GM18951 (cell line): Measurements from ENCODE around the gene SRMS.

Experiments used
- POLR2A ChIP-seq: IDR thresholded peaks from 4 replicates; pipeline ENCODE4 v1.6.1; 2011; ENCODE audit warnings: mild to moderate bottlenecking; ENCODE audit not compliant: insufficient read length, insufficient read depth; ENCODE audit errors: extremely low read depth
- in situ Hi-C: fragments of 300-500 bp; cut with MboI; formaldehyde crosslinking; loops from one replicate; pipeline ENCODE4 v1.12.0; 2022; ENCODE audit warnings: low sequenced_read_pairs, mixed read lengths, inconsistent platforms; ENCODE audit not compliant: unreplicated experiment

SRMS gene

DNA sequence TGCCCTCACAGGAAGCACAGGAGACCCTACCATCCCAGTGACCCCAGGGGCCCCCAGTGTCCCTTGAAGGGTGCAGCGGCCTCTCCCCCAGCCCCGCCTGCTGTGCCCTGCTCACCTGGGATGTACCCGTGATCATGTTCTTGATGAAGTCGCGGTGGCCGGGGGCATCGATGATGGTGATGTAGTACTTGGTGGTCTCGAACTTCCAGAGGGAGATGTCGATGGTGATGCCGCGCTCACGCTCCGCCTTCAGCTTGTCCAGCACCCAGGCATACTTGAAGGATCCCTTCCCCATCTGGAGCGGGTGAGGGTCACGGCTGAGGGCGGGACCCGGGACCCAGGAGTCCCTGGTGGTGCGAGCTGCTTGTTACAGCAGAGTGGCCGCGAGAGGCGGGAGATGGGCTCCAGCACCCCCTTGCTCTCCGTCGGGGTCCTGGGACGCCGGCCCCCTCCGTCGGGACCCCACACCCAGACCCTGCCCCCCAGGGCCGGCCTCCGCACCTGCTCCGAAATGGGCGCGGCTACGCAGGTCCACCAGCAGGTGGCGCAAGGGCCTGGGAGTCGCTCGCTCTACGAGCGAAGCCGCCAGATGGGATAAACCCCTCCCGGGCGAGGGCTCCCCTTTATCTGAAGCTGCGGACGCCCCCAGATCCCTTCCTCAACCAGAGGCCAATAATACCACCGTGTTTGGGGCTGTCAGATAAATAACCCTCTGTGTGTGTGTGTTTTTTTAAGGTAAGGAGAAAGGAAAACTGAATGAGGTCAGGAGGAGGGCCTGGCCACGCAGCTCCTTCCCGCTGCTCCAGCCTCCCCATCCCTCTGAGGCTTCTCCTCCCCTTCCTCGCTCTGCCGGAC, 51.6 kb downstream of the SRMS start:
- in situ Hi-C loops, result no loop called here
- TF ChIP-seq POLR2A, result no peak

DNA sequence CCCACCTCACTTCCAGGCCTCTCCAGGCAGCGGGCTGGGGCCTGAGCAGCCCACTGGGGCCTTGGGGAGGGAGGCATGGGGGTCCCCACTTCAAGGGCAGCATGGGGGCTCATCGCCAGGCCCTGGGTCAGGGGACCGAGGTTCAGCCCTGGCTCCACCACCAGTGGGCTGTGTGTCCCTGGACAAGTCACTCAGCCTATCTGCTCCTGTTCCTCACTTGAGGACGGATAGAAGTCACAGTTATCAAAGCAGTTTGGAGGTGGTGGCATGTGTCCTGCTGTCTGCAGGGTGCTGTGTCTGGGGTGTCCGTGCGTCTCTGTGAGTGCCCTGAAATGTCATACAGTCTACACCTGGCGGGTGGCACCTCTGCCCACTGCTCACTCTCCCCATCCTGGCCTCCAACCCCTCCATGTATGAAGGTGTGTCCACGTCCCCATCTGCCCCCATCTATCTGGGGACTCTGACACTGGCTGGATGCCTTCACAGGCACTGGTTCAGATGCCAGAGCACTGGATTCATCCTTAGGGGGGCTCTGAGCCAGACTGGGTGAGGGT, 52.3 kb downstream of the SRMS start:
- in situ Hi-C loops, result no loop called here

DNA sequence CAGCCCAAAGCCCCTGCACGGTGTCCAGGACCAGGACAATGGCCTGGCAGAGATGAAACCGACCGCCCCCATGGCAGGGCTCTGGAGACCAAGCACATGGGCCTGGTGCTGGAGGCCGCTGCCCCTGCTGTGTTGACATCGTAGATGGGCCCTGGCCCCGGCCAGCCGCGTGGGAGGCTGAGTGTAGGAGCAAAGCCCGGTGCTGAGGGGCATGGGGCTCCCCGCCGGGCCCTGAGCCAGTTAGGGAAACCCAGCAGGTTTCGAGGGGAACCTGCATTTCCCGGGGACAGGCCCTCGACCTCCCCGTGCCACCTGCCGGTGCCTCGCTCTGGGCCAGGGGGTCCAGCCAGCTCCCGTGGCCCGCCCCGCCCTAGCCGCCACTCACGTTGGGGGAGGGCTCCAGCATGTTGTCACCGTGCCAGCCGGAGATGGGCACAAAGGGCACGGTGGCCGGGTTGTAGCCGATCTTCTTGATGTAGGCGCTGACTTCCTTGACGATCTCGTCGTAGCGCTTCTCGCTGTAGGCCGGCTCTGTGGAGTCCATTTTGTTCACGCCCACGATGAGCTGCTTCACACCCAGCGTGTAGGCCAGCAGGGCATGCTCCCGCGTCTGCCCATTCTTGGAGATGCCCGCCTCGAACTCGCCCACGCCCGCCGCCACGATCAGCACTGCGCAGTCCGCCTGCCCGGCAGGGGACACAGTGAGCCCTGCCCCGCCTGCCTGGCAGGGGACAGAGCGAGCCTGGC, 53.0 kb downstream of the SRMS start:
- no peak for TF ChIP-seq POLR2A
- in situ Hi-C loops, result no loop called here

More for the DNA sequence above, 52.3 kb downstream of the SRMS start:
- TF ChIP-seq POLR2A, result no peak

DNA sequence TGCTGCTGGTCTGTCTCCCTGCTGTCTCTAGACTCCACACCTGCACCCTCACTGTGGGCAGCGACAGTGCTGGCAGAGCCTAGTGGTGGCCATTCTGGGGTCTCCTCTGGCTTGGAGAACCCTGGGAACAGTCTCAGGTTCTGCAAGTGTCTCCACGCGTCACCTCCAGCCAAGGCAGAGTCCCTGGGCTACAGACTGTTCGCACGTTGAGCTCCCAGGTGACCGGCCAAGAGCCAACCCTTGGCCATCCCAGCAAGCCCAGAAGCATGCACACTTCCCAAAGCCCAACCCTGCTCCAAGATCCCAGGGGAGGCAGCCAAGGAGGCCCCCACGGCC, 53.5 kb downstream of the SRMS start:
- no peak for TF ChIP-seq POLR2A
- in situ Hi-C loops, result no loop called here

DNA sequence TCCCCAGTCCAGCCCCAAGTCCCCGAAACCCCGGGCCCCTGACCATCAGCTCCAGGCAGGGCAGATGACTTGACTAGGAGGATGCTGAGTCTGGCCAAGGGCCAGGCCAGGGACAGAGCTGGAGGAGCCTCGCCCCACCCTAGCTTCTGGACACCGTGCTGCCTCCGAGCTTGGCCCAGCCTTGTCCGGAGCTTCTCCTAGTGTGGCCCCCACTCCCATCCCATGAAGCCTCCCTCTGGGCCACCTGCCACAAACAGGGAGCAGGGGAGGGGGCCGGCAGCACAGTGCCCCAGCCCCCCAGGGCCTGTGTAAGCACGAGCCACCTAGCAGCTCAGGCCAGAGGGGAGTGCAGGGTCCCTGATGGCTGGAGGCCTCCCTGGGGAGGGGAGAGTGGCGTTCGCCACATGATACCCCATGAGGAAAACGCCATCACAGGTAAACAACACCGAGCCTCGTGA, 54.0 kb downstream of the SRMS start:
- in situ Hi-C loops, result no loop called here
- no peak for TF ChIP-seq POLR2A

DNA sequence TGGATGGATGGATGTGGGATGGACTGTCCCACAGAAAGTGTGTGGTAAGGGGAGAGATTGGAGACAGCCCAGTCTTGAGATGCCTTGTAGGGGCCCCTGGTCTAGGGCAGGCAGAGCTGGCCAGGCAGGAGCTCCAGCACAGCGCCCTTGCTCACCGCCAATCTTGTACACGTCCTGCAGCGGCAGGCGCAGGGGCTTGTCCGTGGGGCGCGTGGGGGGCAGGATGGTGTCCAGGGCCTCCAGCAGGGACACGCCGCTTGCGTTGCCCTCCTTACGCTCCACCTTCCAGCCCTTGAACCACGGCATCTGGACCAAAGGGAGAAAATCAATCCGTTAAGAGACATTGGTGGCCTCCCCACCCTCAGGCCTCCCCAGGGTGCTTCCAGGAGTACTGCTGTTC, 54.6 kb downstream of the SRMS start:
- no peak for TF ChIP-seq POLR2A
- in situ Hi-C loops, result no loop called here

DNA sequence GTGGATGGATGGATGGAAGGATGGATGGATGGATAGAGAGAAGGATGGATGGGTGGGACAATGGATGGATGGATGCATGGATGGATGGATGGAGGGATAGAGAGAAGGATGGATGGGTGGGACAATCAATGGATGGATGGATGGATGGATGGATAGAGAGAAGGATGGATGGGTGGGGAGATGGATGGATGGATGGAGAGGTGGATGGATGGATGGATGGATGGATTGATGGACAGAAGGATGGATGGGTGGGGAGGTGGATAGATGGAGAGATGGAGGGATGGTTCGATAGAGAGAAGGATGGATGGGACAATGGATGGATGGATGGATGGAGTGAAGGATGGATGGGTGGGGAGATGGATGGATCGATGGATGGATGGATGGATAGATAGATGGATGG, 55.0 kb downstream of the SRMS start:
- in situ Hi-C loops, result no loop called here
- no peak for TF ChIP-seq POLR2A

DNA sequence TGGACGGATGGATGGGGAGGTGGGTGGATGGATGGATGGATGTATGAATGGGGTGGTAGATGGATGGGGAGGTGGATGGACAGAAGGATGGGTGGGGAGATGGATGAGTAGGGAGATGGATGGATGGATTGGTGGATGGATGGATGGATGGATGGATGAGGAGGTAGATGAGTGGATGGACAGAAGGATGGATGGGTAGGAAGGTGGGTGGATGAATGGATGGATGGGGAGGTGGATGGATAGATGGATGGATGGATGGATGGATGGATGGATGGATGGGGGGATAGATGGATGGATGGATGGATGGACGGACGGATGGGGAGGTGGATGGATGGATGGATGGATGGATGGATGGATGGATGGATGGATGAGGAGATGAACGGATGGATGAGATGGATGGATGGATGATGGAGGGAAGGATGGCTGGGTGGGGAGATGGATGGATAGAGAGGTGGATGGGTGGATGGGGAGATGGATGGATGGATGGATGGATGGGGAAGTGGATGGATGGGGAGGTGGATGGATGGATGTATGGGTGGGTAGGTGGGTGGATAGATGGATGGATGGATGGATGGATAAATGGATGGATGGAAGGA, 55.8 kb downstream of the SRMS start:
- no peak for TF ChIP-seq POLR2A

DNA sequence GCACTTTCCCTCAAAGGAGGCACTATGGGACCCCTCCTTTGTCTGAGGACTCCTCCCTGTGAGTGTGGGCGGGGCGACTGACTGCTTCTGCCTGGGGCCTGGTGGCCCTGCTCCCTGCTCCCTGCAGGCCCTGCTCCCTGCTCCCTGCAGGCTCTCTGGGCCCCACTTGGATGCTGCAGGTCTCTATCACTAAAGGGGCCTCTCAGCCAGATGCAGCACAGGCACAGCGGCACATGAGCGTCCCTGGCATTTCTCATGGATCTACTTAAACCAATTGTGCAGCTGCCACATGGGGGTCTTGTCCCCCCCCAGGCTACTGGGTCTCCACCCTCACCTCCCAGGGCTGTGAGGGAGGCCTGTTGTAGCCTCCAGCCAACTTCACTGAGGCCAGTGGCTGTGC, 56.5 kb downstream of the SRMS start:
- TF ChIP-seq POLR2A, result no peak
- in situ Hi-C loops, result no loop called here

More for the DNA sequence above, 55.8 kb downstream of the SRMS start:
- in situ Hi-C loops, result no loop called here
